Measurements from ENCODE around the gene NTM.
A peak's percentile ranks its signal among the peaks of the same experiment; 100 is the strongest.

Gene NTM

DNA sequence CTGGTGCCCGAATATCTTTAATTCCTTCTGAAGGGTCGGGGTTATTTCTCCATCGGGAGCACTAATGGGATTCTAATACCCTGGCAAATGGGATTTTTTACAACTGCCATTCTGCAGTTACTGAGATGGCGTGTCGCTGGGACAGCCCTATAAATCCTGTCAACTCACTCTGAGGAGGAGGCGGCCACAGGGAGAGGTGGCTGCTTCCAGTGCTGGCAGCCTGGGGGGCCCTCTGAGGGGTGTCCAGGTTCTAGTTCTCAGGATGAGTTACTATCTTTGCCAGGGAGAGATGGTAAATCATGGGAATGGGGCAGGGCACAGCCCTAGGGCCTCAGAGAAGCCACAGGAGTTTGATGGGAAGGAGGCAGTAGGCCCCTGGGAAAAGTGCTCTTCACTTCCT, 135.9 kb downstream of the NTM start:
- DNase-seq (ENCODE audit: low read depth, low spot score) = no peak
- no peak overlapping the region for H3K4me3 ChIP-seq (ENCODE audit: low read depth, low read length)
- in situ Hi-C loops (cut with HindIII; ENCODE audit: low sequenced_read_pairs) = no loop called here
- TF ChIP-seq CTCF (IDR thresholded peaks at IDR 0.05; ENCODE audit: low read depth, low read length) = no peak

DNA sequence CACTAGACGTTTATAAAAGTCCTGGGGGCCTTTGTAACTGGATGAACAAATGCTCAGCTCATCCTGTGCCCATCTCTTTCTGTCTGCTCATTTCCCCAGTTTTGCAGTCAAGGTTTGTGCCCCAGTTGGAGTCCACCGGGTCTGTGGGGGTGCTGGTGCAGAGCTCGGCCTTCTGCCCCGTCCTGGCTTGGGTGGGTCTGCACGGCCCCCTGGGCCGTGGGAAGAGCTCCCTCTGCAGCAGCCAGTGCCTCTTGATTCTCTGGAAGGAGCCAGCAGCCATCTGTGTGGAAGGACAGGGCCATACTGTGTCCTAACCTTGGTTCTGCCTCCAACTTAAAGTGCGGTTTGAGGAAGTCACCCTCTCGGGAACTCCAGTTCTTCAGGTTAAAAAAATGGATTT, 140.2 kb downstream of the NTM start:
- no peak for DNase-seq (ENCODE audit: low read depth, low spot score)
- H3K4me3 ChIP-seq (ENCODE audit: low read depth, low read length) = no peak overlapping the region
- no peak for TF ChIP-seq CTCF (IDR thresholded peaks at IDR 0.05; ENCODE audit: low read depth, low read length)
- in situ Hi-C loops (cut with HindIII; ENCODE audit: low sequenced_read_pairs) = no loop called here

DNA sequence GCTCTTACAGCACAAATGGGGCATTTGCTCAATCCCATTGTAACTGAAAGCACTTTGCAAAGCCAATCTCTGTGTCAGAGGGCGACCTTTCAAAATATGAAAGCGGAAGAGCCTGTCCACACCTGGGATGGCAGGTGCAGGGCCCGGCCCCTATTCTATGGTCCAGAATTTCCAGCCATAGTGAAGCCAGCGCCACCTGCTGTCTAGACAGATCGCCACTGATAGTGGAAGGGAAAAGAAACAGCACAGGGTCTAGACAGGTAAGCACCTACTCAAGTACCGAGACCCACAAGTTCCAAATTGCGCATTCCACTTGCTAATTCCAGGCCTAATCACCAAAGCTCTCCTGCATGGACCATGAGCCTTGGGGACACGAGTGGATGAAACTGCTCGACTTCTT, 141.4 kb downstream of the NTM start:
- in situ Hi-C loops (cut with HindIII; ENCODE audit: low sequenced_read_pairs) = no loop called here
- H3K4me3 ChIP-seq (ENCODE audit: low read depth, low read length) = no peak overlapping the region
- no peak for DNase-seq (ENCODE audit: low read depth, low spot score)
- TF ChIP-seq CTCF (IDR thresholded peaks at IDR 0.05; ENCODE audit: low read depth, low read length) = peak; percentile 48

GRCh38 chr11:131512228-131512627, 141.8 kb downstream of the NTM start:
- no peak overlapping the region for H3K4me3 ChIP-seq (ENCODE audit: low read depth, low read length)
- no peak for DNase-seq (ENCODE audit: low read depth, low spot score)
- in situ Hi-C loops (cut with HindIII; ENCODE audit: low sequenced_read_pairs) = no loop called here
- TF ChIP-seq CTCF (IDR thresholded peaks at IDR 0.05; ENCODE audit: low read depth, low read length) = no peak

GRCh38 chr11:131514062-131514461, 143.6 kb downstream of the NTM start:
- no peak for TF ChIP-seq CTCF (IDR thresholded peaks at IDR 0.05; ENCODE audit: low read depth, low read length)
- no peak for DNase-seq (ENCODE audit: low read depth, low spot score)
- H3K4me3 ChIP-seq (ENCODE audit: low read depth, low read length) = no peak overlapping the region
- in situ Hi-C loops (cut with HindIII; ENCODE audit: low sequenced_read_pairs) = no loop called here

GRCh38 chr11:131518305-131518838, 148.0 kb downstream of the NTM start:
- DNase-seq (ENCODE audit: low read depth, low spot score) = no peak
- in situ Hi-C loops (cut with HindIII; ENCODE audit: low sequenced_read_pairs) = no loop called here
- no peak for TF ChIP-seq CTCF (IDR thresholded peaks at IDR 0.05; ENCODE audit: low read depth, low read length)
- no peak overlapping the region for H3K4me3 ChIP-seq (ENCODE audit: low read depth, low read length)

DNA sequence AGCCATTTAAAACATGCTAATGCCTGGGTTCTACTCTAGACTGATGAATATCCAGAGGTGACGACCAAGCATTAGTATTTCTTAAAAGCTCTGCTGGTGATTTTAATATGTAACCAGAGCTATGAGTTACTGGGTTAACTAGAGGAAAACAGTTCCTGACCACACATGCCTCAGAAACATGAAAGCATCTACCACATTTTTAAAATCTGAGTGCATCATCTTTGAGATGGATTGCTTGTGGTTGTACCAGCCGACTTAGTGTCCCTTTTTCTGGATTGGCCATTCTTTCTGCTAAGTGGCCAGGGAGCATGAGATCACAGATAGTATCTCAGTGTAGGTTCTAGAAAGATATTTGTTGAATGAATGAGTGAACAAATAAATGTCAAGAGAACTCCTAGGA, 152.4 kb downstream of the NTM start:
- no peak overlapping the region for H3K4me3 ChIP-seq (ENCODE audit: low read depth, low read length)
- no peak for DNase-seq (ENCODE audit: low read depth, low spot score)
- in situ Hi-C loops (cut with HindIII; ENCODE audit: low sequenced_read_pairs) = no loop called here
- TF ChIP-seq CTCF (IDR thresholded peaks at IDR 0.05; ENCODE audit: low read depth, low read length) = no peak

Measured in astrocyte of the spinal cord (primary cell).